Tibial artery (tissue), 4 donors: Measurements from ENCODE around the gene WIPF3.

Experiments used
- DNase-seq, 2 donors: peaks; one replicate each; pipeline ENCODE4 v3.0.0-alpha.2; 2019
- H3K27ac ChIP-seq, 2 donors: fragments of 200-600 bp; sonication (generic) in 1 of 2; 1 replicate in 1 of 2; 2 replicates in 1 of 2; pipeline ENCODE4 v1.5.1; 2018 to 2019; ENCODE audit warnings: mild to moderate bottlenecking in 1 of 2
- H3K27me3 ChIP-seq, 2 donors: fragments of 200-600 bp; sonication (generic) in 1 of 2; one replicate each; pipeline versions ENCODE4 v1.5.1 to v1.6.0; 2016 to 2019
- H3K36me3 ChIP-seq, 3 donors: fragments of 200-600 bp; sonication (generic) in 2 of 3; one replicate each; pipeline ENCODE4 v1.5.1; 2016 to 2019; ENCODE audit warnings: mild to moderate bottlenecking in 2 of 3
- H3K4me1 ChIP-seq, 4 donors: fragments of 200-600 bp; sonication (generic) in 2 of 4; 1 replicate in 3 of 4; 2 replicates in 1 of 4; pipeline ENCODE4 v1.5.1; 2016 to 2019
- H3K4me3 ChIP-seq, 2 donors: fragments of 200-600 bp; sonication (generic) in 1 of 2; 1 replicate in 1 of 2; 2 replicates in 1 of 2; pipeline ENCODE4 v1.5.1; 2018 to 2019; ENCODE audit warnings: mild to moderate bottlenecking in 2 of 2
- H3K9me3 ChIP-seq, 3 donors: fragments of 200-600 bp; sonication (generic) in 1 of 3; one replicate each; pipeline ENCODE4 v1.5.1; 2016 to 2019
- CTCF ChIP-seq, 2 experiments: fragments of 200-600 bp in 1 of 2; fragments of 450-650 bp in 1 of 2; IDR thresholded peaks; one replicate each; pipeline ENCODE4 v1.5.1; 2017 to 2019; ENCODE audit warnings: antibody characterized with exemption in 2 of 2, mild to moderate bottlenecking in 1 of 2, moderate library complexity in 1 of 2
- intact Hi-C: fragments of 100-400 bp; cut with DNase I; formaldehyde crosslinking; loops from one replicate; pipeline ENCODE4 v1.15.0; 2023; ENCODE audit warnings: low total_unique reads

WIPF3 gene

GRCh38 chr7:29953726-29954347 is 147.5 kb downstream of the WIPF3 start:
- Histone ChIP-seq H3K4me1 (peaks cover 0 to 7% (median 0%) of the 10 kb centered on the region in 4 donors), H3K36me3 (peaks cover 30 to 40% (median 33%) of the 10 kb centered on the region in 3 donors), H3K27me3 (no peaks in the 10 kb centered on the region), H3K4me3 (no peak overlapping the region), H3K9me3 (no peaks in the 10 kb centered on the region), H3K27ac (no peak overlapping the region)
- DNase-seq = no peak
- intact Hi-C loops = no loop called here
- no peak for TF ChIP-seq CTCF (IDR thresholded peaks at IDR 0.05)

- intact Hi-C loops = no loop called here
- no peak for TF ChIP-seq CTCF (IDR thresholded peaks at IDR 0.05)
- no peak overlapping the region for H3K27ac ChIP-seq
Measured at GRCh38 chr7:29955075-29955792, 148.9 kb downstream of the WIPF3 start.

GRCh38 chr7:29955799-29956486 is 149.6 kb downstream of the WIPF3 start:
- H3K27ac ChIP-seq = no peak overlapping the region
- no peak for TF ChIP-seq CTCF (IDR thresholded peaks at IDR 0.05)
- H3K27me3 ChIP-seq = no peaks in the 10 kb centered on the region
- no peak overlapping the region for H3K4me3 ChIP-seq
- no peaks in the 10 kb centered on the region for H3K9me3 ChIP-seq
- intact Hi-C loops = no loop called here
- no peak for DNase-seq
- H3K4me1 ChIP-seq = peaks cover 0 to 7% (median 0%) of the 10 kb centered on the region in 4 donors
- H3K36me3 ChIP-seq = peaks cover 21 to 25% (median 23%) of the 10 kb centered on the region in 3 donors

More at GRCh38 chr7:29955075-29955792, 148.9 kb downstream of the WIPF3 start:
- DNase-seq = no peak
- Histone ChIP-seq H3K9me3 (no peaks in the 10 kb centered on the region), H3K36me3 (peaks cover 28 to 32% (median 28%) of the 10 kb centered on the region in 3 donors), H3K4me3 (no peak overlapping the region), H3K4me1 (peaks cover 0 to 7% (median 0%) of the 10 kb centered on the region in 4 donors), H3K27me3 (no peaks in the 10 kb centered on the region)

- no peak for TF ChIP-seq CTCF (IDR thresholded peaks at IDR 0.05)
- H3K4me3 ChIP-seq = no peak overlapping the region
- H3K27me3 ChIP-seq = no peaks in the 10 kb centered on the region
- intact Hi-C loops = no loop called here
- H3K4me1 ChIP-seq = peaks cover 0 to 7% (median 0%) of the 10 kb centered on the region in 4 donors
- peaks cover 15 to 20% (median 18%) of the 10 kb centered on the region in 3 donors for H3K36me3 ChIP-seq
- no peak for DNase-seq
- no peaks in the 10 kb centered on the region for H3K9me3 ChIP-seq
- H3K27ac ChIP-seq = no peak overlapping the region
Measured at GRCh38 chr7:29956487-29956836, 150.2 kb downstream of the WIPF3 start.

- Histone ChIP-seq H3K4me3 (no peak overlapping the region), H3K27me3 (no peaks in the 10 kb centered on the region), H3K27ac (no peak overlapping the region), H3K36me3 (peaks cover 6 to 10% (median 8%) of the 10 kb centered on the region in 3 donors), H3K9me3 (no peaks in the 10 kb centered on the region), H3K4me1 (peaks cover 0 to 7% (median 0%) of the 10 kb centered on the region in 4 donors)
- no peak for TF ChIP-seq CTCF (IDR thresholded peaks at IDR 0.05)
- no peak for DNase-seq
- intact Hi-C loops = no loop called here
Measured at GRCh38 chr7:29957521-29958310, 151.4 kb downstream of the WIPF3 start.
